ENCODE data around the gene SNED1. TPM values are rescaled to one million over a fixed set of nuclear protein-coding genes. Genes with fewer than 3 reads are reported as not detected.

SNED1 gene
- polyA plus RNA-seq, 4 donors = 0.45 to 6.0 (median 3.4) TPM

DNA sequence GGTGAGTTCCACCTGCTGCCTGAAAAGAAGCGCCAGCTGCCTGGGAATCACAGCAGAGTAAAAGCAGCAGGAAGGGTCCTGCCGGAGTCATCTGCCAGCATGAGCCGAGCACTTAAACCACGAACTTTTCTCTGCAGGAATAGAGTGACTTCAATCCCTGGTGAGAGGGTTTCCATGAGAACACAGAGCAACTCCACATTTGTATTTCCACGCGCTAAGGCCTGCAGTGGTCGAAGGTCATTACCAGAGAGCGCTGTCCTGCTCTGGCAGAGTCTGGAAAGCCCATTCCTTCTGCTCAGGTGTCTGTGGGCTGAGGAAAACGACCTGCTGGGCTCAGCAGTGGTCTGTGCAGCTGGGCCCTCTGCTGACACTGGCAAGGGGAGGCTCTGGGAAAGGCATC lies 144.2 kb downstream of the SNED1 start:
- Histone ChIP-seq H3K4me1 (ENCODE audit: control insufficient read depth in 3 of 3, insufficient read depth in 2 of 3, low read depth in 1 of 3, low read length in 2 of 3) (no peaks in the 10 kb centered on the region), H3K27me3 (ENCODE audit: control insufficient read depth in 3 of 3, insufficient read depth in 3 of 3, low read length in 3 of 3) (no peaks in the 10 kb centered on the region), H3K27ac (ENCODE audit: low read depth in 1 of 3, low read length in 2 of 3) (no peak overlapping the region), H3K36me3 (ENCODE audit: control insufficient read depth in 3 of 3, insufficient read depth in 2 of 3, low read depth in 1 of 3, low read length in 3 of 3) (peaks cover 0 to 45% (median 0%) of the 10 kb centered on the region in 3 donors), H3K4me3 (ENCODE audit: low read depth in 1 of 3, low read length in 3 of 3) (no peak overlapping the region), H3K9me3 (ENCODE audit: control insufficient read depth in 2 of 2, insufficient read depth in 1 of 2, low read depth in 1 of 2, low read length in 1 of 2) (no peaks in the 10 kb centered on the region)
- 66 to 84% (median 70%) methylated on average over 9 of the region's 9 CpGs for WGBS, 3 donors
- FAIRE-seq (no peak), DNase-seq (peak in 1 of 2 donors; percentile 25)

Other genes with a start within 250 kb of the SNED1 start
- 1 to 10 TPM in 2 of 4 donors, under 1 TPM in 2; 0.27 to 7.7 (median 1.9) TPM for gene KIF1A, start 178.4 kb upstream of the SNED1 start, polyA plus RNA-seq
- gene AGXT, start 129.8 kb upstream of the SNED1 start, polyA plus RNA-seq = 1 to 10 TPM in 1 of 4 donors, under 1 TPM in 3; 0.27 to 1.8 (median 0.71) TPM
- 10 to 100 TPM in 2 of 4 donors, 1 to 10 TPM in 2; 3.8 to 29.3 (median 9.1) TPM for gene MAB21L4, start 102.5 kb upstream of the SNED1 start, polyA plus RNA-seq
- under 1 TPM in 2 of 4 donors, not detected in 2; 0.13 to 0.18 TPM for gene CROCC2, start 92.3 kb upstream of the SNED1 start, polyA plus RNA-seq
- gene MTERF4, start 103.7 kb downstream of the SNED1 start, polyA plus RNA-seq = 10 to 100 TPM; 25.3 to 55.1 (median 30.1) TPM
- 10 to 100 TPM in 1 of 4 donors, 1 to 10 TPM in 3; 4.7 to 14.7 (median 6.2) TPM for gene PASK, start 150.9 kb downstream of the SNED1 start, polyA plus RNA-seq
- gene PPP1R7, start 151.8 kb downstream of the SNED1 start, polyA plus RNA-seq = 10 to 100 TPM; 57.3 to 74.7 (median 63.5) TPM
- 10 to 100 TPM in 1 of 4 donors, 1 to 10 TPM in 3; 1.1 to 40.0 (median 5.9) TPM for gene ANO7, start 190.1 kb downstream of the SNED1 start, polyA plus RNA-seq